ENCODE data around the gene EXO1.

EXO1 gene

GRCh38 chr1:241891296-241891695 lies 43.3 kb downstream of the EXO1 start:
- TF ChIP-seq CTCF (IDR thresholded peaks at IDR 0.05; ENCODE audit: low read depth, low read length) = no peak

GRCh38 chr1:241894016-241894415 lies 46.0 kb downstream of the EXO1 start:
- DNase-seq (ENCODE audit: extremely low read depth, low read depth) = no peak
- no peak for TF ChIP-seq CTCF (IDR thresholded peaks at IDR 0.05; ENCODE audit: low read depth, low read length)

More at GRCh38 chr1:241891296-241891695, 43.3 kb downstream of the EXO1 start:
- no peak for DNase-seq (ENCODE audit: extremely low read depth, low read depth)

GRCh38 chr1:241895013-241895412 lies 47.0 kb downstream of the EXO1 start:
- no peak for TF ChIP-seq CTCF (IDR thresholded peaks at IDR 0.05; ENCODE audit: low read depth, low read length)
- DNase-seq (ENCODE audit: extremely low read depth, low read depth) = no peak

- no peak for DNase-seq (ENCODE audit: extremely low read depth, low read depth)
- TF ChIP-seq CTCF (IDR thresholded peaks at IDR 0.05; ENCODE audit: low read depth, low read length) = no peak
These were observed 48.6 kb downstream of the EXO1 start for GRCh38 chr1:241896670-241896962.

DNA sequence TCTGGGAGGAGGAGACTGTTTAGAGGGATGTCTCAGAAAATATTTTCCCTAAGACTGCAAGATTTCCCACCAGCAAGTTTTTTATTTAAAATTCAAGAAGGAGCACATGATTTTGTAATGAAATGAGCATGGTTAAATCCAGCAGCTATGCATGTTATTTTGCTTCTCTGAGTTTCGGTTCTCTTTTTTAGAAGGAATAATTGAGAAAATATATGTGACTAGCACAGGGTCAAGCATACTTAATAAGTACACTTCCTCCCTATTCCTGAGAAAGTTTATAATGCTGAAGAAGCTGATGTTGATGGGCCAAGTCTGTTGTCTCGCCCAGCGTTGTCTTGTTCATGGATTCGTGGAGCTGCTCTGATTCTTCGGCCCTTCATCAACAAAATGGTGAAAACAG lies 51.2 kb downstream of the EXO1 start:
- TF ChIP-seq CTCF (IDR thresholded peaks at IDR 0.05; ENCODE audit: low read depth, low read length) = no peak
- no peak for DNase-seq (ENCODE audit: extremely low read depth, low read depth)

- no peak for TF ChIP-seq CTCF (IDR thresholded peaks at IDR 0.05; ENCODE audit: low read depth, low read length)
- DNase-seq (ENCODE audit: extremely low read depth, low read depth) = no peak
These were observed 52.4 kb downstream of the EXO1 start for GRCh38 chr1:241900381-241900780.

- no peak for TF ChIP-seq CTCF (IDR thresholded peaks at IDR 0.05; ENCODE audit: low read depth, low read length)
- no peak for DNase-seq (ENCODE audit: extremely low read depth, low read depth)
These were observed 54.5 kb downstream of the EXO1 start for GRCh38 chr1:241902391-241903065.
